ENCODE results near the gene ARHGEF28.

ARHGEF28 gene

GRCh38 chr5:73716284-73716808, 90.3 kb downstream of the ARHGEF28 start:
- Histone ChIP-seq H3K9me3 (ENCODE audit: control insufficient read depth, low read length) (no peaks in the 10 kb centered on the region), H3K36me3 (ENCODE audit: control insufficient read depth, insufficient read depth, low read length) (no peaks in the 10 kb centered on the region), H3K9ac (ENCODE audit: low read length) (no peak overlapping the region), H3K4me3 (ENCODE audit: low read length) (no peak overlapping the region), H3K4me1 (ENCODE audit: control insufficient read depth, insufficient read depth, low read length) (peaks cover 6% of the 10 kb centered on the region), H3K27me3 (ENCODE audit: control insufficient read depth, insufficient read depth, low read length) (no peaks in the 10 kb centered on the region)

GRCh38 chr5:73718762-73719161, 92.8 kb downstream of the ARHGEF28 start:
- Histone ChIP-seq H3K27me3 (ENCODE audit: control insufficient read depth, insufficient read depth, low read length) (no peaks in the 10 kb centered on the region), H3K36me3 (ENCODE audit: control insufficient read depth, insufficient read depth, low read length) (no peaks in the 10 kb centered on the region), H3K4me3 (ENCODE audit: low read length) (no peak overlapping the region), H3K4me1 (ENCODE audit: control insufficient read depth, insufficient read depth, low read length) (no peaks in the 10 kb centered on the region), H3K9me3 (ENCODE audit: control insufficient read depth, low read length) (no peaks in the 10 kb centered on the region), H3K9ac (ENCODE audit: low read length) (no peak overlapping the region)

- Histone ChIP-seq H3K27me3 (ENCODE audit: control insufficient read depth, insufficient read depth, low read length) (no peaks in the 10 kb centered on the region), H3K4me3 (ENCODE audit: low read length) (no peak overlapping the region), H3K9me3 (ENCODE audit: control insufficient read depth, low read length) (no peaks in the 10 kb centered on the region), H3K9ac (ENCODE audit: low read length) (no peak overlapping the region), H3K4me1 (ENCODE audit: control insufficient read depth, insufficient read depth, low read length) (no peaks in the 10 kb centered on the region), H3K36me3 (ENCODE audit: control insufficient read depth, insufficient read depth, low read length) (no peaks in the 10 kb centered on the region)
Measured at GRCh38 chr5:73719632-73720031, 93.6 kb downstream of the ARHGEF28 start.

GRCh38 chr5:73722231-73722630, 96.2 kb downstream of the ARHGEF28 start:
- Histone ChIP-seq H3K9ac (ENCODE audit: low read length) (no peak overlapping the region), H3K4me1 (ENCODE audit: control insufficient read depth, insufficient read depth, low read length) (peaks cover 12% of the 10 kb centered on the region), H3K9me3 (ENCODE audit: control insufficient read depth, low read length) (no peaks in the 10 kb centered on the region), H3K27me3 (ENCODE audit: control insufficient read depth, insufficient read depth, low read length) (no peaks in the 10 kb centered on the region), H3K4me3 (ENCODE audit: low read length) (no peak overlapping the region), H3K36me3 (ENCODE audit: control insufficient read depth, insufficient read depth, low read length) (no peaks in the 10 kb centered on the region)

- H3K36me3 ChIP-seq (ENCODE audit: control insufficient read depth, insufficient read depth, low read length) = no peaks in the 10 kb centered on the region
- H3K4me3 ChIP-seq (ENCODE audit: low read length) = no peak overlapping the region
- no peaks in the 10 kb centered on the region for H3K9me3 ChIP-seq (ENCODE audit: control insufficient read depth, low read length)
- H3K4me1 ChIP-seq (ENCODE audit: control insufficient read depth, insufficient read depth, low read length) = peaks cover 24% of the 10 kb centered on the region
- no peaks in the 10 kb centered on the region for H3K27me3 ChIP-seq (ENCODE audit: control insufficient read depth, insufficient read depth, low read length)
- no peak overlapping the region for H3K9ac ChIP-seq (ENCODE audit: low read length)
Measured at GRCh38 chr5:73726071-73726470, 100.1 kb downstream of the ARHGEF28 start.

- H3K9me3 ChIP-seq (ENCODE audit: control insufficient read depth, low read length) = no peaks in the 10 kb centered on the region
- H3K9ac ChIP-seq (ENCODE audit: low read length) = no peak overlapping the region
- no peaks in the 10 kb centered on the region for H3K36me3 ChIP-seq (ENCODE audit: control insufficient read depth, insufficient read depth, low read length)
- no peaks in the 10 kb centered on the region for H3K27me3 ChIP-seq (ENCODE audit: control insufficient read depth, insufficient read depth, low read length)
- peaks cover 24% of the 10 kb centered on the region for H3K4me1 ChIP-seq (ENCODE audit: control insufficient read depth, insufficient read depth, low read length)
- H3K4me3 ChIP-seq (ENCODE audit: low read length) = no peak overlapping the region
Measured at GRCh38 chr5:73726606-73727231, 100.7 kb downstream of the ARHGEF28 start.

GRCh38 chr5:73727470-73727869, 101.5 kb downstream of the ARHGEF28 start:
- no peak overlapping the region for H3K4me3 ChIP-seq (ENCODE audit: low read length)
- no peaks in the 10 kb centered on the region for H3K9me3 ChIP-seq (ENCODE audit: control insufficient read depth, low read length)
- H3K27me3 ChIP-seq (ENCODE audit: control insufficient read depth, insufficient read depth, low read length) = no peaks in the 10 kb centered on the region
- no peaks in the 10 kb centered on the region for H3K36me3 ChIP-seq (ENCODE audit: control insufficient read depth, insufficient read depth, low read length)
- H3K4me1 ChIP-seq (ENCODE audit: control insufficient read depth, insufficient read depth, low read length) = peaks cover 24% of the 10 kb centered on the region
- no peak overlapping the region for H3K9ac ChIP-seq (ENCODE audit: low read length)

- Histone ChIP-seq H3K27me3 (ENCODE audit: control insufficient read depth, insufficient read depth, low read length) (no peaks in the 10 kb centered on the region), H3K4me1 (ENCODE audit: control insufficient read depth, insufficient read depth, low read length) (peaks cover 24% of the 10 kb centered on the region), H3K9me3 (ENCODE audit: control insufficient read depth, low read length) (no peaks in the 10 kb centered on the region), H3K4me3 (ENCODE audit: low read length) (no peak overlapping the region), H3K36me3 (ENCODE audit: control insufficient read depth, insufficient read depth, low read length) (no peaks in the 10 kb centered on the region), H3K9ac (ENCODE audit: low read length) (no peak overlapping the region)
Measured at GRCh38 chr5:73728493-73729273, 102.7 kb downstream of the ARHGEF28 start.

- Histone ChIP-seq H3K9me3 (ENCODE audit: control insufficient read depth, low read length) (no peaks in the 10 kb centered on the region), H3K4me3 (ENCODE audit: low read length) (no peak overlapping the region), H3K9ac (ENCODE audit: low read length) (no peak overlapping the region), H3K4me1 (ENCODE audit: control insufficient read depth, insufficient read depth, low read length) (peaks cover 24% of the 10 kb centered on the region), H3K36me3 (ENCODE audit: control insufficient read depth, insufficient read depth, low read length) (no peaks in the 10 kb centered on the region), H3K27me3 (ENCODE audit: control insufficient read depth, insufficient read depth, low read length) (no peaks in the 10 kb centered on the region)
Measured at GRCh38 chr5:73729329-73729728, 103.3 kb downstream of the ARHGEF28 start.

- H3K4me1 ChIP-seq (ENCODE audit: control insufficient read depth, insufficient read depth, low read length) = peaks cover 12% of the 10 kb centered on the region
- no peaks in the 10 kb centered on the region for H3K36me3 ChIP-seq (ENCODE audit: control insufficient read depth, insufficient read depth, low read length)
- H3K27me3 ChIP-seq (ENCODE audit: control insufficient read depth, insufficient read depth, low read length) = no peaks in the 10 kb centered on the region
- no peak overlapping the region for H3K9ac ChIP-seq (ENCODE audit: low read length)
- H3K9me3 ChIP-seq (ENCODE audit: control insufficient read depth, low read length) = no peaks in the 10 kb centered on the region
- no peak overlapping the region for H3K4me3 ChIP-seq (ENCODE audit: low read length)
Measured at GRCh38 chr5:73732045-73732444, 106.0 kb downstream of the ARHGEF28 start.

- H3K9me3 ChIP-seq (ENCODE audit: control insufficient read depth, low read length) = no peaks in the 10 kb centered on the region
- H3K36me3 ChIP-seq (ENCODE audit: control insufficient read depth, insufficient read depth, low read length) = no peaks in the 10 kb centered on the region
- H3K9ac ChIP-seq (ENCODE audit: low read length) = no peak overlapping the region
- H3K4me3 ChIP-seq (ENCODE audit: low read length) = no peak overlapping the region
- no peaks in the 10 kb centered on the region for H3K27me3 ChIP-seq (ENCODE audit: control insufficient read depth, insufficient read depth, low read length)
- H3K4me1 ChIP-seq (ENCODE audit: control insufficient read depth, insufficient read depth, low read length) = peaks cover 4% of the 10 kb centered on the region
Measured at GRCh38 chr5:73733219-73733618, 107.2 kb downstream of the ARHGEF28 start.

GRCh38 chr5:73735032-73735734, 109.2 kb downstream of the ARHGEF28 start:
- Histone ChIP-seq H3K36me3 (ENCODE audit: control insufficient read depth, insufficient read depth, low read length) (no peaks in the 10 kb centered on the region), H3K4me3 (ENCODE audit: low read length) (no peak overlapping the region), H3K9ac (ENCODE audit: low read length) (no peak overlapping the region), H3K27me3 (ENCODE audit: control insufficient read depth, insufficient read depth, low read length) (no peaks in the 10 kb centered on the region), H3K4me1 (ENCODE audit: control insufficient read depth, insufficient read depth, low read length) (no peaks in the 10 kb centered on the region), H3K9me3 (ENCODE audit: control insufficient read depth, low read length) (no peaks in the 10 kb centered on the region)
